Measurements from ENCODE around the gene INPP4B. TPM values are rescaled to one million over a fixed set of nuclear protein-coding genes. Genes with fewer than 3 reads are reported as not detected.

The INPP4B gene
- total and polyA plus RNA-seq, 7 donors = 1.5 to 16.8 (median 9.5) TPM

- no peaks in the 10 kb centered on the region for H3K4me1 ChIP-seq
- H3K36me3 ChIP-seq (ENCODE audit: insufficient read depth in 1 of 2, low read depth in 1 of 2) = no peaks in the 10 kb centered on the region
- H3K4me3 ChIP-seq = peak overlapping the region; percentile 69
- peak; percentile 21 for TF ChIP-seq CTCF (IDR thresholded peaks at IDR 0.05)
- peak in 1 of 2 donors; percentile 55 for DNase-seq
- H3K27ac ChIP-seq = peak overlapping the region; percentile 85
- intact Hi-C loops (cut with DNase I) = no loop called here
- H3K9me3 ChIP-seq = no peaks in the 10 kb centered on the region
- no peaks in the 10 kb centered on the region for H3K27me3 ChIP-seq (ENCODE audit: insufficient read depth in 3 of 3, low read length in 2 of 3)
- 6 to 9% (median 8%) methylated on average over 45 to 50 of the region's 50 CpGs for WGBS, 3 donors
- ATAC-seq = peak; percentile 40 to 67 (median 54)
These were observed 862 bp upstream of the INPP4B start for GRCh38 chr4:142846729-142847596.

- DNase-seq = peak; percentile 14 to 59
- no peaks in the 10 kb centered on the region for H3K4me1 ChIP-seq
- H3K36me3 ChIP-seq (ENCODE audit: insufficient read depth in 1 of 2, low read depth in 1 of 2) = no peaks in the 10 kb centered on the region
- intact Hi-C loops (cut with DNase I) = loop anchor here in 1 of 2 donors (2.0 kb wide), 1 partner anchor 493 kb away; no protein-coding TSS in a partner anchor
- peak; percentile 18 to 46 (median 40) for ATAC-seq
- no peaks in the 10 kb centered on the region for H3K9me3 ChIP-seq
- peak overlapping the region; percentile 85 for H3K27ac ChIP-seq
- H3K27me3 ChIP-seq (ENCODE audit: insufficient read depth in 3 of 3, low read length in 2 of 3) = no peaks in the 10 kb centered on the region
- TF ChIP-seq CTCF (IDR thresholded peaks at IDR 0.05) = no peak
- WGBS, 3 donors = 5 to 8% (median 7%) methylated on average over 41 to 43 of the region's 43 CpGs
- H3K4me3 ChIP-seq = peak overlapping the region; percentile 69
These were observed 601 bp downstream of the INPP4B start for GRCh38 chr4:142845293-142846107.

GRCh38 chr4:142844782-142845181 is 1.3 kb downstream of the INPP4B start:
- H3K4me3 ChIP-seq = peak overlapping the region; percentile 69
- intact Hi-C loops (cut with DNase I) = loop anchor here in 1 of 2 donors (2.0 kb wide), 1 partner anchor 492 kb away; no protein-coding TSS in a partner anchor
- H3K36me3 ChIP-seq (ENCODE audit: insufficient read depth in 1 of 2, low read depth in 1 of 2) = no peaks in the 10 kb centered on the region
- DNase-seq = no peak
- WGBS, 3 donors = 74 to 91% (median 83%) methylated on average over 1 of the region's 1 CpG
- H3K27ac ChIP-seq = no peak overlapping the region
- no peak for ATAC-seq
- no peaks in the 10 kb centered on the region for H3K4me1 ChIP-seq
- no peaks in the 10 kb centered on the region for H3K9me3 ChIP-seq
- no peaks in the 10 kb centered on the region for H3K27me3 ChIP-seq (ENCODE audit: insufficient read depth in 3 of 3, low read length in 2 of 3)
- TF ChIP-seq CTCF (IDR thresholded peaks at IDR 0.05) = no peak

- Histone ChIP-seq H3K27ac (no peak overlapping the region), H3K36me3 (ENCODE audit: insufficient read depth in 1 of 2, low read depth in 1 of 2) (no peaks in the 10 kb centered on the region), H3K4me1 (peaks cover 4% of the 10 kb centered on the region), H3K9me3 (no peaks in the 10 kb centered on the region), H3K4me3 (no peak overlapping the region), H3K27me3 (ENCODE audit: insufficient read depth in 3 of 3, low read length in 2 of 3) (no peaks in the 10 kb centered on the region)
- ATAC-seq = peak in 2 of 4 donors; percentile 50 to 71
- intact Hi-C loops (cut with DNase I) = loop anchor here in 1 of 2 donors (2.0 kb wide), 1 partner anchor 714 kb away; no protein-coding TSS in a partner anchor
- 44 to 92% (median 92%) methylated on average over 1 of the region's 1 CpG for WGBS, 3 donors
- DNase-seq = no peak
- peak; percentile 68 for TF ChIP-seq CTCF (IDR thresholded peaks at IDR 0.05)
These were observed 5.5 kb downstream of the INPP4B start for GRCh38 chr4:142840516-142841123.

All from psoas muscle (tissue), 8 donors.